SK-N-SH treated with all-trans-retinoic acid at 6 μM for 48 hours (cell line): Measurements from ENCODE around the gene SAT1.

Experiments used
- BACH2 ChIP-seq: fragments of 250-450 bp; sonication (Bioruptor Pico); IDR thresholded peaks from 2 replicates; pipeline ENCODE4 v1.9.0; 2021; ENCODE audit warnings: mild to moderate bottlenecking, borderline replicate concordance
- CSDC2 ChIP-seq: fragments of 250-450 bp; sonication (Bioruptor Pico); IDR thresholded peaks from 2 replicates; pipeline ENCODE4 v1.5.0; 2020; ENCODE audit warnings: mild to moderate bottlenecking, moderate library complexity
- GLIS3 ChIP-seq: fragments of 250-450 bp; sonication (Bioruptor Pico); IDR thresholded peaks from 2 replicates; pipeline ENCODE4 v1.5.0; 2020; ENCODE audit warnings: mild to moderate bottlenecking, moderate library complexity
- ISL1 ChIP-seq: fragments of 250-450 bp; sonication (Bioruptor Pico); IDR thresholded peaks from 2 replicates; pipeline ENCODE4 v2.1.2; 2022; ENCODE audit warnings: mild to moderate bottlenecking, moderate library complexity
- ZC3H10 ChIP-seq: fragments of 250-450 bp; sonication (Bioruptor Pico); IDR thresholded peaks from 2 replicates; pipeline ENCODE4 v1.5.1; 2021; ENCODE audit warnings: mild to moderate bottlenecking, moderate library complexity
- ZFP3 ChIP-seq: fragments of 250-450 bp; sonication (Bioruptor Pico); IDR thresholded peaks from 2 replicates; pipeline ENCODE4 v1.5.0; 2020; ENCODE audit warnings: mild to moderate bottlenecking, moderate library complexity
- ZNF565 ChIP-seq: fragments of 450-650 bp; formaldehyde crosslinking; conservative IDR thresholded peaks from 2 replicates; pipeline ENCODE4 v1.5.0; 2020; ENCODE audit warnings: low read depth, mild to moderate bottlenecking, moderate library complexity

DNA sequence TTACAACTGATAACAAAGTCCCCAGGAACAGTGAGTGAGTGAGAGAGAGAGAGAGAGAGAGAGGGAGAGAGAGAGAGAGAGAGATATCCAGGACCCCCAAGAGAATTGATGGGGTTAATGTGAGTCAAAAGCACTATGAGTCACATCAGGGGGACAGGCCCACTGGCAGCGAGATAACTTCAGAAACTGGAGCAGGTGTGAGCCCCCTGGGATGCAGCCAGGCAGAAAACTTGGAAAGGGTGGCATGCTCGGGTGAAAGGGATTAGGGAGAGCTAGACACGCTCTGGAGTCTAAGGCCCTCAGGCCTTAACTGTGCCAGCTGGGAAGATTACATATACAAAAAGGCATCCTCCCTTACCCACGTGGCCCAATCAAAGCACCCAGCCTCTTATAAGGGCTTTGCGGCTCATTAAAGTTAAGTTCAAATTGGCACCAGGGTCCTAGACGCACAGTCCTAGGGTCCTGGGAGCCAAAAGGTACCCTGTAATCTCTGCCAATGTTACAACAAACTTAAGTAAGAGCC lies 40.7 kb upstream of the SAT1 start:
- TF ChIP-seq ZFP3 = no peak
- no peak for TF ChIP-seq CSDC2 (CRISPR knock-in tag)
- no peak for TF ChIP-seq GLIS3
- no peak for TF ChIP-seq BACH2 (CRISPR knock-in tag)
- TF ChIP-seq ISL1 (CRISPR knock-in tag) = no peak
- TF ChIP-seq ZC3H10 (CRISPR knock-in tag) = no peak
- no peak for TF ChIP-seq ZNF565 (CRISPR knock-in tag)
